Calu3 (cell line): ENCODE data around the gene SPINK14. TPM values are rescaled to one million over a fixed set of nuclear protein-coding genes. Genes with fewer than 3 reads are reported as not detected.

Experiments used
- BruUV-seq: library from RNA; stranded (reverse); fragments of 400-500 nt; replicated peaks from 2 replicates; lab custom pipeline; 2021; lab: Mats Ljungman, UMichigan
- CTCF ChIA-PET: fragments of 300-600 bp; sonication (Branson Sonifier 250); formaldehyde crosslinking; loops from one replicate; lab custom pipeline; 2022; ENCODE audit warnings: antibody characterized with exemption; lab: Charles Lee
- DNase-seq: peaks from one replicate; pipeline ENCODE4 v3.0.0; 2022
- H3K27ac Mint-ChIP-seq: one replicate; pipeline ENCODE4 v1.8.0; 2022; ENCODE audit warnings: mixed read lengths; ENCODE audit not compliant: unreplicated experiment
- H3K27me3 Mint-ChIP-seq: one replicate; pipeline ENCODE4 v1.8.0; 2022; ENCODE audit warnings: mixed read lengths; ENCODE audit not compliant: unreplicated experiment
- H3K36me3 Mint-ChIP-seq: one replicate; pipeline ENCODE4 v1.8.0; 2022; ENCODE audit warnings: mild to moderate bottlenecking, moderate library complexity, mixed read lengths; ENCODE audit not compliant: insufficient read depth, unreplicated experiment
- H3K4me1 Mint-ChIP-seq: one replicate; pipeline ENCODE4 v1.8.0; 2022; ENCODE audit warnings: mild to moderate bottlenecking, low read depth, mixed read lengths; ENCODE audit not compliant: unreplicated experiment
- H3K4me3 Mint-ChIP-seq: one replicate; pipeline ENCODE4 v1.8.0; 2022; ENCODE audit warnings: mild to moderate bottlenecking, low read depth, moderate library complexity, mixed read lengths; ENCODE audit not compliant: unreplicated experiment
- H3K9me3 Mint-ChIP-seq: one replicate; pipeline ENCODE4 v1.8.0; 2022; ENCODE audit warnings: low read depth, mixed read lengths; ENCODE audit not compliant: unreplicated experiment
- CTCF ChIP-seq: fragments of 200-600 bp; IDR thresholded peaks from one replicate; pipeline ENCODE4 v1.8.0; 2022; ENCODE audit warnings: antibody characterized with exemption; ENCODE audit not compliant: unreplicated experiment
- intact Hi-C: fragments of 100-400 bp; cut with micrococcal nuclease; formaldehyde crosslinking; loops from one replicate; pipeline ENCODE4 v1.10.0; 2022; ENCODE audit not compliant: unreplicated experiment
- total RNA-seq: library from RNA; stranded (reverse); gene quantifications from 2 replicates; pipeline ENCODE4 v1.2.3, GENCODE V29; 2022

The SPINK14 gene
- total RNA-seq, 1 experiment from 2014 or later = not detected

DNA sequence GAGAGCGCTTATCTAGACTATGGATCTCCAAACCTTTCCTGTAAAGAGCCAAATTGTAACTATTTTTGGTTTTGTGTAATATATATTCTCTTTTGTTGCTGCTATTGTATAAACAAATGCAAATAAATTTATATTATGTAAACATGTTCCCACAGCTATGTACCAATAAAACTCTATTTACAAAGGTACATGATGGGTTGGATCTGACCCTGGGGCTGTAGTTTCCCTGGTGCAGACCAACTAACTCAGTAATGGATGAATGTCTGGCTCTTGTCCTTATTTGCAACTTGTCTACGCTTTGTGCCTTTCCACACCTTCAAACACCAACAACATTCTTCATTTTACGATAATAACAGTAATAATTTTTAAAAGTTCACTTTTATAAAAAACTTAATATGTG is 27.5 kb upstream of the SPINK14 start:
- Mint-ChIP-seq H3K36me3 (no peaks in the 10 kb centered on the region), H3K9me3 (peaks cover 2% of the 10 kb centered on the region), H3K27me3 (no peaks in the 10 kb centered on the region), H3K27ac (no peak overlapping the region), H3K4me1 (peaks cover 17% of the 10 kb centered on the region), H3K4me3 (no peak overlapping the region)
- TF ChIP-seq CTCF = no peak
- DNase-seq = no peak
- CTCF ChIA-PET = no interaction called here
- BruUV-seq = no TSS peak
- intact Hi-C loops = no loop called here

DNA sequence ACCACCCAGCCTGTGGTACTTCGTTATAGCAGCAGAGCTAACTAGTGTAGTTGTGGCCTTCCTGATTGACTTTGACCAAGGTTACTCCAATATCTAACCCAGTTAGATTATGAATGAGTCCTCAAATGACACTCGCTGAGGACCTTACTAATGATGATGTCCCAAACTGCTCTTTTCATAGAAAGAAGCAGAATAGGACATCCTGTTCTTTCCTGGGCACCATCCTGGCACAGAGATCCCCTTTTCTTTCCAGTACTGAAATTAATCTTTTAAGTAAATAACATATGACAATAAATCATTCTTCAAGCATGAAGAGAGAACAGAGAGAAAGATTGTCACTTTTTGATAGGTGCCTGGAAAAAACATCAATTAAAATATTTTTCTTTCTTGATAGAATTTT is 26.7 kb upstream of the SPINK14 start:
- DNase-seq = no peak
- H3K4me3 Mint-ChIP-seq = no peak overlapping the region
- BruUV-seq = no TSS peak
- H3K36me3 Mint-ChIP-seq = no peaks in the 10 kb centered on the region
- no peak overlapping the region for H3K27ac Mint-ChIP-seq
- intact Hi-C loops = no loop called here
- TF ChIP-seq CTCF = no peak
- peaks cover 2% of the 10 kb centered on the region for H3K9me3 Mint-ChIP-seq
- CTCF ChIA-PET = no interaction called here
- H3K27me3 Mint-ChIP-seq = no peaks in the 10 kb centered on the region
- H3K4me1 Mint-ChIP-seq = peaks cover 25% of the 10 kb centered on the region

- H3K36me3 Mint-ChIP-seq = no peaks in the 10 kb centered on the region
- BruUV-seq = no TSS peak
- H3K4me1 Mint-ChIP-seq = peaks cover 37% of the 10 kb centered on the region
- H3K9me3 Mint-ChIP-seq = peaks cover 2% of the 10 kb centered on the region
- TF ChIP-seq CTCF = no peak
- no peaks in the 10 kb centered on the region for H3K27me3 Mint-ChIP-seq
- intact Hi-C loops = no loop called here
- DNase-seq = peak; percentile 41
- H3K27ac Mint-ChIP-seq = peak overlapping the region; percentile 41
- H3K4me3 Mint-ChIP-seq = no peak overlapping the region
- CTCF ChIA-PET = interaction anchor here (0.5 to 1.5 kb wide), 12 partner anchors 9 to 1175 kb away, joined by 3 to 9 read pairs (median 4); no protein-coding TSS in a partner anchor
Measured at GRCh38 chr5:148145916-148146315, 22.4 kb upstream of the SPINK14 start.

DNA sequence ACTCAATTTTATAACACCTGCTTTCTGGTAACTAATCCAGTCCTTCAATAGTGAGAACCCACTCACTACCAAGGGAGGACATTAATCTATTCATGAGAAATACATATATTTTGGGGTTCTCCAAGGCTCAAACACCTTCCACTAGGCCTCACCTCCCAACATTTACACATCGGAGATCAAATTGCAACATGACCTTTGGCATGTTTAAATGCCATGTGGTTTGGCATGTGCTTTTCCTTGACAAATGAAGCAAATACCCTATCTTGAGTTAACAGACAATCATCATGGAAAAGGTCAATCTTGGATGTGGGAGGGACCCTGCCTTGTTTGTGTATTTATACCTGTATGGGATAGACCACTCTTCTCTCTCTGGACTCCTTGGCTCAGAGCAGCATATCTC is 21.9 kb upstream of the SPINK14 start:
- Mint-ChIP-seq H3K27me3 (no peaks in the 10 kb centered on the region), H3K36me3 (no peaks in the 10 kb centered on the region), H3K27ac (peak overlapping the region; percentile 41), H3K4me1 (peaks cover 37% of the 10 kb centered on the region), H3K4me3 (no peak overlapping the region), H3K9me3 (peaks cover 2% of the 10 kb centered on the region)
- no peak for DNase-seq
- no TSS peak for BruUV-seq
- no peak for TF ChIP-seq CTCF
- CTCF ChIA-PET = interaction anchor here (0.5 to 1.5 kb wide), 6 partner anchors 10 to 428 kb away, joined by 3 to 7 read pairs (median 4); no protein-coding TSS in a partner anchor
- intact Hi-C loops = no loop called here
